ENCODE data around the gene KRT7.

KRT7 gene

DNA sequence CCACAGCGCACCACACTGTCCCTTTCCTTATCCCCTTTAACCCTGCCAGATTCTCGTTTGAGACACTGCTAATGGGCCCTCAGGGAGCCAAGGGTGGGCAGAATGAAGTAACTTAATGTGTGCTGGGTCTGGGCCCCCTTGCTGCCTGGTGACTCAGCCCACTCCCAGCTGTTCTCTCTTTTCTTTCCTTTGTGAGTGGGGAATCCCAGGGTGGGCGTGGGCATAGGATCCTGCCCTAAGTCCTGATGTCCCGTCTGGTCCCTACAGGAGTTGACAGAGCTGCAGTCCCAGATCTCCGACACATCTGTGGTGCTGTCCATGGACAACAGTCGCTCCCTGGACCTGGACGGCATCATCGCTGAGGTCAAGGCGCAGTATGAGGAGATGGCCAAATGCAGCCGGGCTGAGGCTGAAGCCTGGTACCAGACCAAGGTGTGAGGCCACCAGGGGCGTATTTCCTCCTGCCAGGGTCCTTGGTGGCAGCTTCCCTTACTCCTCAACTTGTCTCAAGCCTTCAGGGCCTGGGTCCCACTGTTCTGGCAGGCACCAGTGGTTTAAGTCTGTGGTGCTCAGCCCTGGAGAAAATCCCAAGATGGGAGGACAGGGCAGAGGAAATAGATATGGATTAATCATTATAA is 8.3 kb downstream of the KRT7 start:
- no peak for TF ChIP-seq EZH2phosphoT487 (IDR thresholded peaks at IDR 0.05; ENCODE audit: low read length)
- TF ChIP-seq EZH2 (optimal IDR thresholded peaks at IDR 0.05; ENCODE audit: low read depth, low read length), result no peak
- TF ChIP-seq, protein P1, sequence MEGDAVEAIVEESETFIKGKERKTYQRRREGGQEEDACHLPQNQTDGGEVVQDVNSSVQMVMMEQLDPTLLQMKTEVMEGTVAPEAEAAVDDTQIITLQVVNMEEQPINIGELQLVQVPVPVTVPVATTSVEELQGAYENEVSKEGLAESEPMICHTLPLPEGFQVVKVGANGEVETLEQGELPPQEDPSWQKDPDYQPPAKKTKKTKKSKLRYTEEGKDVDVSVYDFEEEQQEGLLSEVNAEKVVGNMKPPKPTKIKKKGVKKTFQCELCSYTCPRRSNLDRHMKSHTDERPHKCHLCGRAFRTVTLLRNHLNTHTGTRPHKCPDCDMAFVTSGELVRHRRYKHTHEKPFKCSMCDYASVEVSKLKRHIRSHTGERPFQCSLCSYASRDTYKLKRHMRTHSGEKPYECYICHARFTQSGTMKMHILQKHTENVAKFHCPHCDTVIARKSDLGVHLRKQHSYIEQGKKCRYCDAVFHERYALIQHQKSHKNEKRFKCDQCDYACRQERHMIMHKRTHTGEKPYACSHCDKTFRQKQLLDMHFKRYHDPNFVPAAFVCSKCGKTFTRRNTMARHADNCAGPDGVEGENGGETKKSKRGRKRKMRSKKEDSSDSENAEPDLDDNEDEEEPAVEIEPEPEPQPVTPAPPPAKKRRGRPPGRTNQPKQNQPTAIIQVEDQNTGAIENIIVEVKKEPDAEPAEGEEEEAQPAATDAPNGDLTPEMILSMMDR (IDR thresholded peaks at IDR 0.05; ENCODE audit: low read length), result no peak
- no peaks in the 10 kb centered on the region for H3K4me1 ChIP-seq (ENCODE audit: low read length)
- H2AFZ ChIP-seq (ENCODE audit: low read length), result no peak overlapping the region
- no peak overlapping the region for H3K4me3 ChIP-seq (ENCODE audit: low read length)
- no peaks in the 10 kb centered on the region for H3K9me3 ChIP-seq (replicated peaks; ENCODE audit: insufficient read depth, low read length)
- no peaks in the 10 kb centered on the region for H4K20me1 ChIP-seq (ENCODE audit: insufficient read depth, low read length)
- H3K27me3 ChIP-seq (replicated peaks; ENCODE audit: insufficient read depth, low read length), result no peaks in the 10 kb centered on the region
- no peaks in the 10 kb centered on the region for H3K9me2 ChIP-seq (replicated peaks; ENCODE audit: insufficient read depth, low read length)
- H3K4me2 ChIP-seq (ENCODE audit: low read depth, low read length), result no peak overlapping the region
- H3K27ac ChIP-seq (ENCODE audit: low read length), result no peak overlapping the region
- H3K36me3 ChIP-seq (replicated peaks; ENCODE audit: insufficient read depth, low read length), result no peaks in the 10 kb centered on the region
- DNase-seq, result no peak
- no peaks in the 10 kb centered on the region for H3F3A ChIP-seq (ENCODE audit: insufficient read depth, low read length)
- H3K9ac ChIP-seq (ENCODE audit: low read length), result no peak overlapping the region
- no peaks in the 10 kb centered on the region for H3K79me2 ChIP-seq (ENCODE audit: low read length)

DNA sequence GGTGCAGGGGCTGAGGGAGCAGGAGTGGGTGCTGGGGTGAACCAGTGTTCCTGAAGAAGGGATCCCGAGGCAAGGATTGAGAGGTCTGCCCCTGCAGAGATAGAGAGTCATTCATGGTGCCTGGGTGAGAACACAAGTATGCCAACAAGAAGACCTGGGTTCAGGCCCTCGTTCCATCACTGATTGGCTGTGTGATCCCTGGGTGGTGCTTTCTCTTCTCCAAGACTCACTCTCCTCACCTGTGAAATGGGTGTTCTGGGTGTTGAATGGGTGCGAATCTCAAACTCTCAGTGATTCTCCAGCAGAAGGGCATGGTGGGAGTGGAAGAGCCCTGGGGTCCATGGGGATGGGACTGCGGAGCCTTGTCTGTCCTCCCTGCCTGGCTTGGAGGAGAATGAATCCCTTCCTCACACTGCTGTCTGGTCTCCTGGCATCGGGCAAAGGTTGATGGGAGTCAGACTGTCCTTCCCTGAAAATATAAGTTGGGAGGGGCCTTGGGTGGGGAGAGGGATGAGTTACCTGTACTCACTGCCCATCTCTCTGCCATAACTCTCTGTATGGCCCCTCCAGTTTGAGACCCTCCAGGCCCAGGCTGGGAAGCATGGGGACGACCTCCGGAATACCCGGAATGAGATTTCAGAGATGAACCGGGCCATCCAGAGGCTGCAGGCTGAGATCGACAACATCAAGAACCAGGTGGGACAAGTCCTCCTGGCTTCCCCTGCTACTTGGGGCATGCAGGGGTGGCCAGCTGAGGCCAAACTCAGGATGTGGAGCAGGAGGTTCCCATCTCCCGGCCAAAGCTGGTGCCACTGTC is 9.6 kb downstream of the KRT7 start:
- no peak overlapping the region for H2AFZ ChIP-seq (ENCODE audit: low read length)
- H3F3A ChIP-seq (ENCODE audit: insufficient read depth, low read length), result no peaks in the 10 kb centered on the region
- H3K9me2 ChIP-seq (replicated peaks; ENCODE audit: insufficient read depth, low read length), result no peaks in the 10 kb centered on the region
- no peak overlapping the region for H3K27ac ChIP-seq (ENCODE audit: low read length)
- no peaks in the 10 kb centered on the region for H3K27me3 ChIP-seq (replicated peaks; ENCODE audit: insufficient read depth, low read length)
- no peak overlapping the region for H3K9ac ChIP-seq (ENCODE audit: low read length)
- no peak overlapping the region for H3K4me2 ChIP-seq (ENCODE audit: low read depth, low read length)
- TF ChIP-seq, protein P1 (IDR thresholded peaks at IDR 0.05; ENCODE audit: low read length), result no peak
- no peak for TF ChIP-seq EZH2 (optimal IDR thresholded peaks at IDR 0.05; ENCODE audit: low read depth, low read length)
- TF ChIP-seq EZH2phosphoT487 (IDR thresholded peaks at IDR 0.05; ENCODE audit: low read length), result no peak
- DNase-seq, result no peak
- H3K9me3 ChIP-seq (replicated peaks; ENCODE audit: insufficient read depth, low read length), result no peaks in the 10 kb centered on the region
- no peaks in the 10 kb centered on the region for H4K20me1 ChIP-seq (ENCODE audit: insufficient read depth, low read length)
- H3K4me1 ChIP-seq (ENCODE audit: low read length), result no peaks in the 10 kb centered on the region
- H3K4me3 ChIP-seq (ENCODE audit: low read length), result no peak overlapping the region
- H3K36me3 ChIP-seq (replicated peaks; ENCODE audit: insufficient read depth, low read length), result no peaks in the 10 kb centered on the region
- no peaks in the 10 kb centered on the region for H3K79me2 ChIP-seq (ENCODE audit: low read length)

DNA sequence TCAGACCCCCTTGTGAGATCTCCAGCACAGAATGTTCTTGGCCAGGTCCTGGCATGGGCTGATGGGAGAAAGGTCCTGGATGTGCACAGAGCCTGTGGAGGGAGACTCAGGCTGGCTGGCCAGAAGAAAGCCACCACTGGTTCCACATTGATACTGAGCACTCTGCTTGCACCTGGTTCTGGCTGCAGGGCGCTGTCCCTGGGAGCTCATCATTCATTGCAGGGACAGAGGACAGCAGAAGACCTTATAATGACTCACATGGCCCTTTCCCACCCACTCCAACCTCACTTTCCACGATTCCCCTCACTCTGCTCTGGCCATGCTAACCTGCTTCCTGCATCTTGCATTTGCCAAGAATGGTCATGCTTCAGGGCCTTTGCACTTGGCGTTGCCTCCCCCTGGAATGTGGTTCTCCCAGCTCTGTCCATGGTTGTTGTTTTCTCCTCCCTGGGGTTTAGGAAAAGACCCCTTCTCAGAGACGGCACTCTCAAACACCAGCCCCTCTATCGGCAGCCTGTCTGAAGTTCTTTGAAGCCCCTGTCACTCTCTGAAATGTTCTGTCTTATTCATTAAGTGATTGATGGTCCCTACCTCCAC is 10.3 kb downstream of the KRT7 start:
- H3K4me3 ChIP-seq (ENCODE audit: low read length), result no peak overlapping the region
- no peak overlapping the region for H3K4me2 ChIP-seq (ENCODE audit: low read depth, low read length)
- H3K9me3 ChIP-seq (replicated peaks; ENCODE audit: insufficient read depth, low read length), result no peaks in the 10 kb centered on the region
- no peak overlapping the region for H3K27ac ChIP-seq (ENCODE audit: low read length)
- H3K36me3 ChIP-seq (replicated peaks; ENCODE audit: insufficient read depth, low read length), result no peaks in the 10 kb centered on the region
- no peaks in the 10 kb centered on the region for H4K20me1 ChIP-seq (ENCODE audit: insufficient read depth, low read length)
- no peaks in the 10 kb centered on the region for H3K79me2 ChIP-seq (ENCODE audit: low read length)
- H3K4me1 ChIP-seq (ENCODE audit: low read length), result no peaks in the 10 kb centered on the region
- no peaks in the 10 kb centered on the region for H3K27me3 ChIP-seq (replicated peaks; ENCODE audit: insufficient read depth, low read length)
- TF ChIP-seq, protein P1 (IDR thresholded peaks at IDR 0.05; ENCODE audit: low read length), result no peak
- TF ChIP-seq EZH2phosphoT487 (IDR thresholded peaks at IDR 0.05; ENCODE audit: low read length), result no peak
- TF ChIP-seq EZH2 (optimal IDR thresholded peaks at IDR 0.05; ENCODE audit: low read depth, low read length), result no peak
- H2AFZ ChIP-seq (ENCODE audit: low read length), result no peak overlapping the region
- no peak overlapping the region for H3K9ac ChIP-seq (ENCODE audit: low read length)
- no peaks in the 10 kb centered on the region for H3F3A ChIP-seq (ENCODE audit: insufficient read depth, low read length)
- H3K9me2 ChIP-seq (replicated peaks; ENCODE audit: insufficient read depth, low read length), result no peaks in the 10 kb centered on the region
- no peak for DNase-seq
